ENCODE data around the gene PPIB. TPM values are rescaled to one million over a fixed set of nuclear protein-coding genes. Genes with fewer than 3 reads are reported as not detected.

Gene PPIB
- total and polyA plus RNA-seq, 12 donors: 60.3 to 600 (median 88.1) TPM

DNA sequence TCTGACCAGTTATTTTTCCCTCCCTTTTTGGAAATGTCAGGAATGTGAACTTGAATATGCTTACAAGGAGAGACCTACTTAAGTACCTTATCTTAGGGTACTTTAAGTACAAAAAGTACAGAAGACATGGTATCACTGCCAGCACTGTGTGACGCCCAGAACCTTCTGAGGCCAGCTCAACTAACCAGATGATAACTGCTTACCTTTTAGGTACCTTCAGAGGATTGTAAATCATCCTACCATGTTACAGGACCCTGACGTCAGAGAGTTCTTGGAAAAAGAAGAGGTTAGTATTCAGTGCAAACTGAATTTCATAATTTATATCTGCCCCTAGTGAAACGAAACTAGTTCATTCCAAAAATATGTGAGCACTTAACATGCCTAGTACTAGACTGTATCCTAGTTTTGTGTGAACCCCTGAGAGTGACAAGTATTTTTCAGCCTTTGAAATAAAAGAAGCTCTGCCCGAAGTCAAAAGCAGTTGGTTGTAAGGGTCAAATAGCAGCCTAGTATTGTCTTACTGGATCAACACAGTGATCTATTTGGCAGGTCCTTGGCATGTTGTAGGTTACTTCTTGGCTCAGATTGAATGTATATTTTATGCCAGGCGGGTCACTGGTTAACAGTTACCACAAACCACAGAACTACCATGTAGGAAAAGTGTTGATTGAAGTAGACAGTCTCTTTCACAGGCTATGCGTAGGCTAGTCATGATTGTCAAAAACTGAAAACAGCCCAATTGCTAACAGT lies 35.1 kb downstream of the PPIB start:
- ATAC-seq: peak in 1 of 8 donors; percentile 69

DNA sequence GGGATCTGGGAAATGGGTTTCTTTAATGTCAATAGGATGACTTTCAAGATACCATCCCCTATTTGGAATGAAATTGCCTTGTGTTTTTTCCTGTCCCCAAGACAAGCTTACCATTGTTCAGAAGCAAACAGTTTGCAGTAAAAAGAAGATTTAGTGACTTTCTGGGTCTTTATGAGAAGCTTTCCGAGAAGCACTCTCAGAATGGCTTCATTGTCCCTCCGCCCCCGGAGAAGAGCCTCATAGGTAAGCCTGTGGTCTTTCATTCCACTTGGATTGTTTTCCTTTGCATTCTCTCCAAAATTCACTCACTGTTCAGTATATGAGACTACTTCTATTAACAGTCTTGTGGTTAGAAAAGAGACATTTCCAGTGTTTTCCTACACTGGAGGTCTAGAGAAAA lies 36.8 kb downstream of the PPIB start:
- no peak overlapping the region for H3K27ac ChIP-seq
- H3K4me1 ChIP-seq: peaks cover 0 to 3% (median 0%) of the 10 kb centered on the region in 9 donors
- peaks cover 0 to 100% (median 71%) of the 10 kb centered on the region in 9 donors for H3K36me3 ChIP-seq
- H3K9me3 ChIP-seq: no peaks in the 10 kb centered on the region
- TF ChIP-seq, protein P1, sequence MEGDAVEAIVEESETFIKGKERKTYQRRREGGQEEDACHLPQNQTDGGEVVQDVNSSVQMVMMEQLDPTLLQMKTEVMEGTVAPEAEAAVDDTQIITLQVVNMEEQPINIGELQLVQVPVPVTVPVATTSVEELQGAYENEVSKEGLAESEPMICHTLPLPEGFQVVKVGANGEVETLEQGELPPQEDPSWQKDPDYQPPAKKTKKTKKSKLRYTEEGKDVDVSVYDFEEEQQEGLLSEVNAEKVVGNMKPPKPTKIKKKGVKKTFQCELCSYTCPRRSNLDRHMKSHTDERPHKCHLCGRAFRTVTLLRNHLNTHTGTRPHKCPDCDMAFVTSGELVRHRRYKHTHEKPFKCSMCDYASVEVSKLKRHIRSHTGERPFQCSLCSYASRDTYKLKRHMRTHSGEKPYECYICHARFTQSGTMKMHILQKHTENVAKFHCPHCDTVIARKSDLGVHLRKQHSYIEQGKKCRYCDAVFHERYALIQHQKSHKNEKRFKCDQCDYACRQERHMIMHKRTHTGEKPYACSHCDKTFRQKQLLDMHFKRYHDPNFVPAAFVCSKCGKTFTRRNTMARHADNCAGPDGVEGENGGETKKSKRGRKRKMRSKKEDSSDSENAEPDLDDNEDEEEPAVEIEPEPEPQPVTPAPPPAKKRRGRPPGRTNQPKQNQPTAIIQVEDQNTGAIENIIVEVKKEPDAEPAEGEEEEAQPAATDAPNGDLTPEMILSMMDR (IDR thresholded peaks at IDR 0.05): no peak
- WGBS, 2 donors: 81 to 84% methylated on average over 3 of the region's 3 CpGs
- intact Hi-C loops (cut with DNase I): no loop called here
- H3K4me3 ChIP-seq: no peak overlapping the region
- no peaks in the 10 kb centered on the region for H3K27me3 ChIP-seq
- ATAC-seq (no peak), DNase-seq (no peak)

More for the DNA sequence above, 35.1 kb downstream of the PPIB start:
- peaks cover under 1 to 100% (median 71%) of the 10 kb centered on the region in 9 donors for H3K36me3 ChIP-seq
- H3K27me3 ChIP-seq: no peaks in the 10 kb centered on the region
- no peak for DNase-seq
- intact Hi-C loops (cut with DNase I): no loop called here
- TF ChIP-seq, protein P1 (IDR thresholded peaks at IDR 0.05): no peak
- H3K9me3 ChIP-seq: no peaks in the 10 kb centered on the region
- no peak overlapping the region for H3K4me3 ChIP-seq
- H3K27ac ChIP-seq: peak overlapping the region in 1 of 10 donors; percentile 29
- WGBS, 2 donors: 71 to 76% methylated on average over 6 of the region's 6 CpGs
- H3K4me1 ChIP-seq: peaks cover 0 to 15% (median 8%) of the 10 kb centered on the region in 9 donors

- Histone ChIP-seq H3K4me1 (peaks cover 0 to 3% (median 0%) of the 10 kb centered on the region in 9 donors), H3K36me3 (peaks cover 0 to 100% (median 71%) of the 10 kb centered on the region in 9 donors), H3K27ac (no peak overlapping the region), H3K27me3 (no peaks in the 10 kb centered on the region), H3K4me3 (no peak overlapping the region), H3K9me3 (no peaks in the 10 kb centered on the region)
- TF ChIP-seq, protein P1 (IDR thresholded peaks at IDR 0.05): no peak
- ATAC-seq (peak in 2 of 8 donors; percentile 47 to 49), DNase-seq (no peak)
- 89 to 95% methylated on average over 3 of the region's 3 CpGs for WGBS, 2 donors
- intact Hi-C loops (cut with DNase I): no loop called here
Observed at GRCh38 chr15:64122936-64123351, 39.9 kb downstream of the PPIB start.

DNA sequence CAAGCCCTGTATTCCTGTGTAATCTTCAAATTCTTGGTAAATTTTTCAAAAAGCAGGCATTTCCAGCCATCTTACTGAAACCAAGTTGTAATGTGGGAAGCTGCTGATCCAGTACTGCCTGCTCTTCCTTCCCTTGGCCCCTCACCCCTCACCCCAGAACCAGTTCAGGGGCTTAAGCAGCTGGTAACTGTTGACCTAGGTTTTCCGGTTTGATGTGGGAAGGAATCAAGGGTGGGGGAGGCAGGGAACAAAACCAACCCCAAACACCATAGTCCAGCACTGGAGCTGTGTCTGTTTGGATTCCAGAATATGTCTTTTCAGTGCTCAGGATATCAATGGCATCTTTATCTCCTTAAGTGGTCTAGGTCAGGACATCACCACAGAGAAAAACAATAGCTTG lies 40.4 kb downstream of the PPIB start:
- no peaks in the 10 kb centered on the region for H3K27me3 ChIP-seq
- H3K4me1 ChIP-seq: no peaks in the 10 kb centered on the region
- intact Hi-C loops (cut with DNase I): no loop called here
- ATAC-seq (no peak), DNase-seq (no peak)
- TF ChIP-seq, protein P1 (IDR thresholded peaks at IDR 0.05): no peak
- 84 to 93% methylated on average over 1 of the region's 1 CpG for WGBS, 2 donors
- H3K27ac ChIP-seq: no peak overlapping the region
- H3K9me3 ChIP-seq: no peaks in the 10 kb centered on the region
- peaks cover 0 to 100% (median 66%) of the 10 kb centered on the region in 9 donors for H3K36me3 ChIP-seq
- no peak overlapping the region for H3K4me3 ChIP-seq
